Measurements from ENCODE around the gene KLF17.

Gene KLF17

GRCh38 chr1:44118682-44119081, at the start of gene KLF17:
TSS of gene KLF17 (plus strand) at chr1:44118821. CDS start at chr1:44118908, 87 bp downstream.
- no peak for DNase-seq

- no peak for DNase-seq
Observed at GRCh38 chr1:44071461-44071860, 47.2 kb upstream of the KLF17 start.

- DNase-seq = no peak
Observed at GRCh38 chr1:44072204-44072603, 46.4 kb upstream of the KLF17 start.

GRCh38 chr1:44072821-44073220, 45.8 kb upstream of the KLF17 start:
- no peak for DNase-seq

- no peak for DNase-seq
Observed at GRCh38 chr1:44073528-44073927, 45.1 kb upstream of the KLF17 start.

- no peak for DNase-seq
Observed at GRCh38 chr1:44074415-44074814, 44.2 kb upstream of the KLF17 start.

- DNase-seq = no peak
Observed at GRCh38 chr1:44076066-44076465, 42.6 kb upstream of the KLF17 start.

- DNase-seq = no peak
Observed at GRCh38 chr1:44077421-44077820, 41.2 kb upstream of the KLF17 start.

GRCh38 chr1:44078104-44078503, 40.5 kb upstream of the KLF17 start:
- no peak for DNase-seq

- no peak for DNase-seq
Observed at GRCh38 chr1:44079566-44079965, 39.1 kb upstream of the KLF17 start.

GRCh38 chr1:44084998-44085675, 33.5 kb upstream of the KLF17 start:
- no peak for DNase-seq

GRCh38 chr1:44086692-44087474, 31.7 kb upstream of the KLF17 start:
- DNase-seq = no peak

- DNase-seq = no peak
Observed at GRCh38 chr1:44089371-44090048, 29.1 kb upstream of the KLF17 start.

GRCh38 chr1:44090429-44091252, 28.0 kb upstream of the KLF17 start:
- DNase-seq = peak in 1 of 2 experiments; percentile 21

- no peak for DNase-seq
Observed at GRCh38 chr1:44094047-44094446, 24.6 kb upstream of the KLF17 start.

GRCh38 chr1:44100183-44100868, 18.3 kb upstream of the KLF17 start:
- no peak for DNase-seq

- no peak for DNase-seq
Observed at GRCh38 chr1:44101328-44101727, 17.3 kb upstream of the KLF17 start.

- DNase-seq = peak in 1 of 2 experiments; percentile 70
Observed at GRCh38 chr1:44103270-44104131, 15.1 kb upstream of the KLF17 start.

GRCh38 chr1:44105810-44106209, 12.8 kb upstream of the KLF17 start:
- no peak for DNase-seq

GRCh38 chr1:44108241-44108640, 10.4 kb upstream of the KLF17 start:
- no peak for DNase-seq

GRCh38 chr1:44108971-44109370, 9.7 kb upstream of the KLF17 start:
- DNase-seq = no peak
